ENCODE measurements around the gene SLC22A16.
"Not testable (repeated sequence)": the region's sequence is repeated elsewhere in the genome, so short reads cannot be mapped to it uniquely, and the experiment has no call there.

DNA sequence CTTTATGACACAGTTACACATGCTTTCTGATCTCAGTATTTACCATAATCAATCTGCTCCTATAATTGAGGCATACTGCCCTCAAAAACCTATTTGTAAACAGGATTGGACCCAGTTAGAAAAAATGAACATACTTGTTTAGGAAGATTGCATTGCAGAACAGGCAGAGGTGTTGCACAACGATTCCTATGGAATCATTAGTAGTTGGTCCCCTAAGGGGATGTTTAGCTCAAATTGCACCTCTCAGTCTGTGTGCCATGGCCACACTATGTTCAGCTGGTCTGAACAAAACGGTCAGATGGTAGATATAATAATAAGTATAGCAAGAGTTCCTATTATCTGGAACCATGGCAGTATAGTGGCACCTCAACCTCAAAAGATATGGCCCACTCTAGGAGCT lies 28.5 kb upstream of the SLC22A16 start:
- TF ChIP-seq, protein P1, sequence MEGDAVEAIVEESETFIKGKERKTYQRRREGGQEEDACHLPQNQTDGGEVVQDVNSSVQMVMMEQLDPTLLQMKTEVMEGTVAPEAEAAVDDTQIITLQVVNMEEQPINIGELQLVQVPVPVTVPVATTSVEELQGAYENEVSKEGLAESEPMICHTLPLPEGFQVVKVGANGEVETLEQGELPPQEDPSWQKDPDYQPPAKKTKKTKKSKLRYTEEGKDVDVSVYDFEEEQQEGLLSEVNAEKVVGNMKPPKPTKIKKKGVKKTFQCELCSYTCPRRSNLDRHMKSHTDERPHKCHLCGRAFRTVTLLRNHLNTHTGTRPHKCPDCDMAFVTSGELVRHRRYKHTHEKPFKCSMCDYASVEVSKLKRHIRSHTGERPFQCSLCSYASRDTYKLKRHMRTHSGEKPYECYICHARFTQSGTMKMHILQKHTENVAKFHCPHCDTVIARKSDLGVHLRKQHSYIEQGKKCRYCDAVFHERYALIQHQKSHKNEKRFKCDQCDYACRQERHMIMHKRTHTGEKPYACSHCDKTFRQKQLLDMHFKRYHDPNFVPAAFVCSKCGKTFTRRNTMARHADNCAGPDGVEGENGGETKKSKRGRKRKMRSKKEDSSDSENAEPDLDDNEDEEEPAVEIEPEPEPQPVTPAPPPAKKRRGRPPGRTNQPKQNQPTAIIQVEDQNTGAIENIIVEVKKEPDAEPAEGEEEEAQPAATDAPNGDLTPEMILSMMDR (IDR thresholded peaks at IDR 0.05): not testable (repeated sequence)
- TF ChIP-seq ZFX (IDR thresholded peaks at IDR 0.05; ENCODE audit: borderline replicate concordance): not testable (repeated sequence)

Data from 22Rv1 (cell line).